ENCODE measurements around the gene DOCK4.
"Not testable (repeated sequence)": the region's sequence is repeated elsewhere in the genome, so short reads cannot be mapped to it uniquely, and the experiment has no call there.

DOCK4 gene

GRCh38 chr7:112134039-112134438 lies 72.2 kb downstream of the DOCK4 start:
- no peak for DNase-seq (ENCODE audit: low read depth in 1 of 2, low spot score in 1 of 2)

GRCh38 chr7:112133328-112133727 lies 72.9 kb downstream of the DOCK4 start:
- DNase-seq (ENCODE audit: low read depth in 1 of 2, low spot score in 1 of 2), result no peak

- no peak for DNase-seq (ENCODE audit: low read depth in 1 of 2, low spot score in 1 of 2)
Measured at GRCh38 chr7:112132051-112132694, 74.0 kb downstream of the DOCK4 start.

- no peak for DNase-seq (ENCODE audit: low read depth in 1 of 2, low spot score in 1 of 2)
Measured at GRCh38 chr7:112130729-112131410, 75.3 kb downstream of the DOCK4 start.

- DNase-seq (ENCODE audit: low read depth in 1 of 2, low spot score in 1 of 2), result no peak
Measured at GRCh38 chr7:112129655-112130323, 76.4 kb downstream of the DOCK4 start.

- not testable (repeated sequence) for DNase-seq (ENCODE audit: low read depth in 1 of 2, low spot score in 1 of 2)
Measured at GRCh38 chr7:112128461-112129425, 77.5 kb downstream of the DOCK4 start.

GRCh38 chr7:112128041-112128440 lies 78.2 kb downstream of the DOCK4 start:
- DNase-seq (ENCODE audit: low read depth in 1 of 2, low spot score in 1 of 2), result not testable (repeated sequence)

GRCh38 chr7:112125250-112125649 lies 80.9 kb downstream of the DOCK4 start:
- DNase-seq (ENCODE audit: low read depth in 1 of 2, low spot score in 1 of 2), result no peak

- DNase-seq (ENCODE audit: low read depth in 1 of 2, low spot score in 1 of 2), result no peak
Measured at GRCh38 chr7:112124061-112124766, 82.0 kb downstream of the DOCK4 start.

- DNase-seq (ENCODE audit: low read depth in 1 of 2, low spot score in 1 of 2), result no peak
Measured at GRCh38 chr7:112122798-112123197, 83.4 kb downstream of the DOCK4 start.

- DNase-seq (ENCODE audit: low read depth in 1 of 2, low spot score in 1 of 2), result no peak
Measured at GRCh38 chr7:112122144-112122543, 84.1 kb downstream of the DOCK4 start.

GRCh38 chr7:112121318-112121717 lies 84.9 kb downstream of the DOCK4 start:
- DNase-seq (ENCODE audit: low read depth in 1 of 2, low spot score in 1 of 2), result no peak

GRCh38 chr7:112120696-112121217 lies 85.4 kb downstream of the DOCK4 start:
- no peak for DNase-seq (ENCODE audit: low read depth in 1 of 2, low spot score in 1 of 2)

- no peak for DNase-seq (ENCODE audit: low read depth in 1 of 2, low spot score in 1 of 2)
Measured at GRCh38 chr7:112118581-112119566, 87.3 kb downstream of the DOCK4 start.

- no peak for DNase-seq (ENCODE audit: low read depth in 1 of 2, low spot score in 1 of 2)
Measured at GRCh38 chr7:112116894-112117293, 89.3 kb downstream of the DOCK4 start.

GRCh38 chr7:112116358-112116757 lies 89.8 kb downstream of the DOCK4 start:
- no peak for DNase-seq (ENCODE audit: low read depth in 1 of 2, low spot score in 1 of 2)

- DNase-seq (ENCODE audit: low read depth in 1 of 2, low spot score in 1 of 2), result no peak
Measured at GRCh38 chr7:112115880-112116279, 90.3 kb downstream of the DOCK4 start.

- no peak for DNase-seq (ENCODE audit: low read depth in 1 of 2, low spot score in 1 of 2)
Measured at GRCh38 chr7:112113913-112114575, 92.2 kb downstream of the DOCK4 start.

All from activated T-helper 1 cell treated with anti-CD3 and anti-CD28 coated beads, Interleukin-2, amount 50 U/mL, for 16 hours (primary cell).